Left ventricle myocardium superior (tissue), 1 donor: ENCODE measurements around the gene SPRY1. TPM values are rescaled to one million over a fixed set of nuclear protein-coding genes. Genes with fewer than 3 reads are reported as not detected.
A peak's percentile ranks its signal among the peaks of the same experiment; 100 is the strongest.

Experiments
- ATAC-seq: fragments of 200-7000 bp; cut with Tn5 transposase; one replicate; pipeline ENCODE4 v1.9.1; 2020; ENCODE audit warnings: mild to moderate bottlenecking, moderate library complexity
- DNase-seq: peaks from one replicate; pipeline ENCODE4 v3.0.0-alpha.2; 2020
- intact Hi-C: fragments of 100-400 bp; cut with micrococcal nuclease; formaldehyde crosslinking; loops from one replicate; pipeline ENCODE4 v1.11.0; 2022
- long read RNA-seq: library from polyadenylated mRNA; unstranded; transcript quantifications from one replicate; pipeline ENCODE4 v2.0.0, GENCODE V29; 2021
- total RNA-seq: library from RNA; stranded (reverse); fragmentation: NEBNext Ultra II Directional; extraction: Animal tissue kit (Norgen Biotek cat#: 25700); gene quantifications from one replicate; pipeline ENCODE4 v1.2.1, GENCODE V29; 2021
- donor health status: DM: no; HTN: yes; CAD: no; lungs with severe emphysema.

SPRY1 gene, protein sequence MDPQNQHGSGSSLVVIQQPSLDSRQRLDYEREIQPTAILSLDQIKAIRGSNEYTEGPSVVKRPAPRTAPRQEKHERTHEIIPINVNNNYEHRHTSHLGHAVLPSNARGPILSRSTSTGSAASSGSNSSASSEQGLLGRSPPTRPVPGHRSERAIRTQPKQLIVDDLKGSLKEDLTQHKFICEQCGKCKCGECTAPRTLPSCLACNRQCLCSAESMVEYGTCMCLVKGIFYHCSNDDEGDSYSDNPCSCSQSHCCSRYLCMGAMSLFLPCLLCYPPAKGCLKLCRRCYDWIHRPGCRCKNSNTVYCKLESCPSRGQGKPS
- total RNA-seq: 45.8 TPM
- long read RNA-seq, partial matches to known transcripts: 1 of 15 reads
- long read RNA-seq, other reads (novel, unspliced or antisense): 9 of 15 reads

DNA sequence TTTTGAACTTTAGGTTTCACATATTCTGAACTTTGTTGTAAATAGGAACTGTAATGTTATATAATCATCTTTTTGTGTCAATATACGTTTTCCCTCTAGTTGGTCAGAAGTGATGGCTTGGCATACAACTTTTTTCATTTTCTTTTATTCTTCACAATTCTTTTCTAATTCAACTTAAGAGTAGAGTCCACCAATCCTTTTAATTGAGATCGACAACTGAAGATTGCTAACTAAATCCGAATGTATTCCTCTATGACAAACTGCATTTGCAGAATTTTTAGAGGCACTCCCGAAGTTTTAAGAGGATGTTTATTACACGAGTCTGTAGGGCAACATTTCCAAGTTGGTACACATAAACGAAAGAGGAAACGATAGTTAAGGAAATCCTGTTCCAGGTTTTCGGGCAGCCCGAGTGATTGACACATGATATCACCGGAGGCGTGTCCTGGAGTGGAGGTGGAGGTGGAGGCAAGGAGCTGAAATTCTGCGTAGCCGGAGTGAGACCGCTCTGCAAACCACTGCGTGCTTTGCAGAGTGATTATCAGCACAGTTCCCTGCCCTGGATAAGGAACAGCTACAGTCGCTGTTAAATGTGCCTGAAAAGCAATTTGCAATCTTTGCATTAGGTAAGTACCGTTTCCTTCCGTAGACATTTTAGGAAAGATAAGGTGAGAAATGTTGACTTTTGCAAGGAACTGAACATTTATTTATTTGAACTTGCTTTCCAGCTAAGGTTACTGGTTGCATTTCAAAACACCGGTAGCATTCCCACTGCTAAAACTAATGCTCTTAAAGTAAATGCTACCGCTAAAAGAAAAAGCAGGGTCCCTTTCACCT lies at the start of gene SPRY1:
Gene SPRY1, plus strand, starts transcription at position 489 of the 837 bp plus-strand sequence. CDS start 4,797 bp downstream, outside the sequence.
- DNase-seq (peak; percentile 86), ATAC-seq (peak; percentile 86)
- intact Hi-C loops: loop anchor here (10.0 kb wide), 1 partner anchor 152 kb away; no protein-coding TSS in a partner anchor

DNA sequence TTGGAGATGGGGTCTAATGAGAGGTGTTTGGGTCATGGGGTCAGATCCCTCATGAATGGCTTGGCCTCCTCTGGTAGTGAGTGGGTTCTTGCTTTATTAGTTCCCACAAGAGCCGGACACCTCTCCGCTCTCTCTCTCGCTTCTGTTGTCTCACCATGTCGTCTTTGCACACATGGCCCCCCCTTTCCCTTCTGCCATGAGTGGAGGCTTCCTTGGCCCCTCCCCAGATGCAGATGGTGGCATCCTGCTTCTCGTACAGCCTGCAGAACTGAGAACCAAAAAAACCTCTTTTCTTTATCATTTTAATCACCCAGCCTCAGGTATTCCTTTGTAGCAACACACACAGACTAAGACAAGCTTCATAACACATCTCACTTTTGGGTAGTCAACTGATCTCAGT lies 49.6 kb upstream of the SPRY1 start:
- no peak for DNase-seq
- intact Hi-C loops: no loop called here
- no peak for ATAC-seq

DNA sequence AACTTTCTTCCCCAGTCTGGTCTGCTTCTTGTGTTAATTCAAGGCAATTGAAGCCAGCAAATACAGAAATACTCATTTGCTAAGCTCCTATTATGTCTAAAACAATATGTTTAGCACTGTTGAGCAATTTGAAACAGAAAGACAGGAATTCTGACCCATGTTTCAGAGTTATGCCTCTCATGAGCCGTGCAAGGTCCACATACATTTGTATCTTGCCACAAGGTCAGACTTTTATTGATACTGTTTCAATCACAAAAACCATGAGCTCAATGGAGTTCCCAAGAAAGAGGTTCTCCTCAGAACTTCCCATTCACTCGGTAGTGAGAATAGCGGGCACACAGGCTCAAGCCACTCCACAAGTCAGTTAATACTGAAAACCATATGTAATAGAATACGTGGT lies 47.6 kb upstream of the SPRY1 start:
- intact Hi-C loops: no loop called here
- DNase-seq (no peak), ATAC-seq (no peak)

DNA sequence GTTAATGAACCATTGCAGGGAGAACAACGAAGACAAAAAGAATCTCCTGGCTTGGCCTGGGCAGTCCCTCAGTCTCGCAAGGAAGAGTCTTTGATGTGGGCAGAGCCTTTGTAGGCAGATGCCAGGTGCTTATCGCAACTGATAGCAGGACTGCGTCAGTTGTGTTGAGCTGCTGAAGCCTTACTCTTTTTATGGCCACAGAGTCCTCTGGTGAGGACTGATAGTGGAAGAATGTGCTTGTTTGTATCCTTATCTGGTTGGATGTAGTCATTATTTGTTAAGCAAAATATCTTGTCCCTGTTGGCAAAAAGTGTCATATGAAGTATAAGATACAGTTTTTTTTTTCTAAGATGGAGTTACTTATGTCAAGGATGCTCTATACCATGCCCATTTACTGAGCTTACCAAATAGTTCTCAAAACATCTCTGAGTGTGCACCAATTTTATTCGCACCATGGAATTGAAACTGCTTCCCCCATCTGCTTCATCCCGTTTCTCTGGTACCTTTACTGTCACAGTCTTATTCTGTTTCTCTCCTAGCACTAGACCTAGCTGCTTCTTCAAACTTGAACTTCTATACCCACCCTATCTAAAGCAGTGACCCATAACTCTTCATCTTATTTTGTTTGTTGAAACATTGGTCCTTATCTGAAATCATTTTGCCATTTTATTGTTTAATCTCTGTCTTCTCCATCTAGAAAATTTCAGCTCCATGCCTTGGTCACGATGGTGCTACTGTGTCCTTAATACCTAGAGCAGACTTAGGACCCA lies 47.0 kb upstream of the SPRY1 start:
- intact Hi-C loops: no loop called here
- DNase-seq (no peak), ATAC-seq (peak; percentile 78)

DNA sequence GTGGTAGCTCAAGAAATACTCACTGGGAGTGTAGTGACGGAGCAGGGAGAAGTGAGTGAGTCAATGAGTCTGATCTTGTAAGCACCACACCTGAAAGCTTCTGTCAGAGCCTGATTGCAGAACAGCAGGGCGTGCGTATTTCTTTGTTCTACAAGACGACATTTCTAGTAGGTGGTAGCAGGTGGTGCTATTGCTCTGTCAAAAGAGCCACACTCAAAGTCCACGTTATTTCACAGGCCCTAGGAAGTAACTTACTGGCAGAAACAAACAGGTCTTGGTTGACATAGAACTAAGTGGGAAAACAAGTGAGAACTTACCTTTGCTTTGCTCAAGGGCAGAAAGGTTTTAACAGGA lies 46.4 kb upstream of the SPRY1 start:
- intact Hi-C loops: no loop called here
- DNase-seq (no peak), ATAC-seq (peak; percentile 16)

DNA sequence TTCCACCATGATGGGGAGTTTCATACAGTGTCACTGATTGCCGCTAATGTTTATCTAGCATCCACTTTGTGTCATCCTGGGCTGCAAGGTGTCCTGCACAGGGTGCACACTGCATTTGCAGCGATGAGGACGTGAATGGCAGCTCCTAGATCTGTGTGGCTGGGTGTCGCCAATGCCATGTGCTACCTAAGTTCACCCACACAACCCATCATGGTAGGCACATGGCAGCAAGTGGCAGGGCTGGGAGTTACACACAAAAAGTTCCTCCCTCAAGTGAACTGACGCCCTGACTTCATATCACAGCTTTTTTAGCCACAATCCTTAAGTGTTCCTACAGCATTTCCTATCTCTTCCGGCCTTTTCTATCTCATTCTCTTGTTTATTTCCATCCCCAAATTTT lies 45.9 kb upstream of the SPRY1 start:
- intact Hi-C loops: no loop called here
- DNase-seq (no peak), ATAC-seq (no peak)

DNA sequence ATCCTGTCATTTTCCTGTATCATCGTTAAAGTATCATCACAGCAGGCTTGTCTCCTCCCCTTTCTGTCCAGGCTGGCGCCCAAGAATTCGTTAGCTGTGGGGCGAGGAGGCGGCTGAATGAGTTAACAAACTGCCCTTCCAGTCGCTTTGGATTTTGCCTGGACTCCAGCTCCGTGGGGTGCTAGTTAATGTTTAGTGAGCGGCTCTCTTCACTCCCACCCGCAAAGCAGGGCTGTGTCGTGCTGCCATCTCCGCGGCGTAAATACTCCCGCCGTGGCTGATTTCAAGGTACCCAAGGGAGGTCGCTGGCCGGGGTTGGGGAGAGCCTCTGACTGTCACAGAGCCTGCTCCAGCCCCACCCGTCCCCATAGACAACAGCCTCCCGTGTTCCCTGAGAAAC lies 44.9 kb upstream of the SPRY1 start:
- ATAC-seq: no peak
- intact Hi-C loops: no loop called here
- no peak for DNase-seq

DNA sequence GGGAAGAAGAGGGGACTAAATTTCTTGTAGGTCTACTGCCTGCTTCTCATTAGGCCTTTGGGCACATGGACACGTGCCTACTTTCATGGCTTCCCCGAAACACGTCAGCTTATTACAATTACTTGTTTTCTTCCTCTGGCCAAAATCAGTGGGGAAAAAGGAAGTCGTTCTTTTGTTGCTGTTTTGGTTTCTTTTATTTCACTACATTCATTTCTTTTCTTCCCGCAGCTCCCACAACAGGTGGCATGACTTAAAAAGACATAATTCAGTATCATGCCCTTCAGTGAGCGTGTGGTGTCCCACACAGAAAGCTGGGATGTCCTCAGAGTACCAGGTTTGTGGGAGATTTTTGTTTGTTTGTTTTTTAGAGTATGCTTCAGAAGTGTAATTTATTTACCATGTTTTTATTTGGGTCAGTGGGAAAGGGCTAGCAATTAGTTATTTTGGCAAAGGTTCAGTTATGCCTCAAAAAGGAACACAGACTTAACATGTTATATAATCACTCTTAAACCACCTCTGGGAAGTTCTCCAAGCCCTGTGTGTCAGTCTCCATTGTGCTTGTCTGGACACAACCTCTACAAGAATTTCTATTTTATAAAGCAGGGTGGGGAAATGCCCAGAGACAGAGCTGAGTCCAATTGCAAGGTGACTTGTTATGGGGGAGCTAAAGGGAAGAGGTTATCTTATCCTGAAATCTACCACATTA lies 44.2 kb upstream of the SPRY1 start:
- DNase-seq: no peak
- peak; percentile 73 for ATAC-seq
- intact Hi-C loops: no loop called here

DNA sequence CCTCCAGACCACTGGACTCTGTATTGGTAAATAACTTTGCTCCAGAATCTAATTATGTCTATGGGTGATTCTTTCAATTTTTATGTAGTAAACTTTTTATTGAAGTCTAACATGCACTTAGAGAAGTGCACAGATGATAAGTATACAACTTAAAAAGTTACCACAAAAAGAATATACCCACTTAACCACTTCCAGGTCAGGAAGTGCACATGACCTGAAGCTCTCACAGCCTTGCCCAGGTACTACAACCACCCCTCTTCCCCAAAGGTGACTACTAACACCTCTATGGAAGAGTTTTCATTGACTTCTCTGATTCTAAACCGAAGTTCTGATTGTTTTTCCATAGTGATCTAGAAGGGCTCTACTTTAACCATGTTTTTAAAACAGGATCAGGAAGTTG lies 43.6 kb upstream of the SPRY1 start:
- intact Hi-C loops: no loop called here
- ATAC-seq (no peak), DNase-seq (no peak)

DNA sequence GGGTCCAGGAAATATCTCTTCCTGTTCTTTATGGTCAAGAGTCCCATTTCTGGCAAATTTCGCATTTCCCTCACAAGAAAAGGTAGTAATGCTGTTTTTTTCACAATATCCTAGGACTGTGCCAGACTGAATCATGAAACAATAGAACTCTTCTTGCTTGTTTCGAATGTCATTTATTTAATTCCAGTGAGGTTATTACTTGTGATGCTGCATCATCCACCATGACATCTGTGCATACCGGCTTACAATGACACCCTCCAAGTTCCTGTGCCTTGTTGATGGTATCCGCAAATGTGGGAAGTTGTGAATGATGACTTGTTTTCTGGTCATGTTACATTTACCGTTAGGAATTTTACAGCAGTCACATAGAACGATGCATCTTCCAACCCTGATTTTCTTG lies 42.9 kb upstream of the SPRY1 start:
- intact Hi-C loops: no loop called here
- ATAC-seq: no peak
- no peak for DNase-seq

DNA sequence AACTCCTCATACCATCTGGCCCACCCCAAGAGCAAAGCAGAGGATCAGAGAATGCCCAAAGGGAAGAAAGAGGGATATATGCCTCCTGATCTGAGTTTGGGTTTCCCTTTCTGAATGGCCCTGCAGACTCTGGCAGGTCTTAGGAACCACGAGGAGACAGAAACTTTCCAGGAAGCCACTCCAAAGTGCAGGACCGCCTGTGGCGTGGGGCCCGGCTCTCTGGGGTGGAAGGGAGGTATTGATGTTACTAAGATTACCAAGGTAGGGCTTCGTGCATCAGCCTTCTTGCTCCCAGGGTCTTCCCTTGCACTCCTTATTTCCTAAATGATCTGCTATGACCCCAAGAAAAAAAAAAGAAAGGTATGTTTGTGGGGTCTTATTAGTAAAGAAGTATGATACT lies 41.9 kb upstream of the SPRY1 start:
- DNase-seq (no peak), ATAC-seq (no peak)
- intact Hi-C loops: no loop called here

DNA sequence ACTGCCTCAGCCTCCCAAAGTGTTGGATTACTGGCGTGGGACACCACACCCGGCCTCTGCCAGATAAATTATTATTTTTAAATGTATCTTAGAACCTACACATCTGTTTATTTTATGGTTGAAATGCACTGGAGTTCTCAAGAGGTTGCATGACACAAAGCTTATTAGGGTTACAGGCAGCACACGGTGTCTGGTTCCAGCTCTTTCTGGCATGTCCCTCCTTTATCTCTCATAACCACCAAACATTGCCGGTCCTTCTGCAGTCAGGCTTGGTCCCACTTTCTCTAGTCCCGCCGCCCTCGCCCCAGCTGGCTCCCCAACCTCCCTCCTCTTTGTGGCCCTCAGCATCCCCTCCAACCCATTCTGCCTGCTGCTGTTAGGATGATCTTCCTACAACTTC lies 39.7 kb upstream of the SPRY1 start:
- DNase-seq: no peak
- intact Hi-C loops: no loop called here
- ATAC-seq: no peak

DNA sequence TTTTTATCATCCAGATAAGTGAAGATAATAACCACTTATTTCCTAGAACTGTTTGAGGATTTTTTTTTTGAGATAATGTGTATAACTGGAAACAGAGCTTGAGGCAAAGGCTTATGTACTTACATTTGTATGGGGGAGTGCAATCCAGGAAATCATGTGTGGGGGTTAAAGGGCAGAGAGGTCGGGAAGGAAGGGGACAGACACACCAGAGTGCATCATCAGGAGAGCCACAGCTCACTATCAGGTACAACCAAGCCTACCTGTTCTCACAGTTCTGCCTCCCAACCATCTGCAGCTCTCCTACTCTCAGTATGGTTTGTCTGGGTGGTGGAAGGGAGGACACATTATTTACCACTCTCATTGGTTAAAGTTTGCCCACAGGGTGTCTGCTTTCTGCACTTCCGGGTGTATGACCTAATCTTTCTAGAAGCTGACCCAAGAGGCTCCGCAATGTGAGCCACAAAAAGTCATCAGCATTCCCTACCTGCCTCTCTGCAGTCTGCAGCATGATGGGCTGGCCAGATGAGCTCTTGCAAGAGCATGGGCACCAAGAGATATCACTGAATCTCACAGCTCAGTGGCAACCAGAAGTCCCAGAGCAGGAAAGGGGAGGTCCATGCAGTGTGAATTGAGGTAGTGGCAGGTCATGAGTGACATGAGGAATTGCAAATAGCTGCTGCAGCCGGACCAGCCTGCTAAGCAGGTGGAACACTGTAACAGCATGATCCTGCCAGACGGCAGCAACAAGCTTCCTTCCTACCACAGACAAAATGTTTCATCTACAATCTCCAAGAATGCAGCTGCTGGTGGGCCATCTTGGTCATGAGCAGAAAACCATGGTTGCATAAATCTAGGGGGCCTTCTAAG lies 36.9 kb upstream of the SPRY1 start:
- ATAC-seq (no peak), DNase-seq (no peak)
- intact Hi-C loops: no loop called here

DNA sequence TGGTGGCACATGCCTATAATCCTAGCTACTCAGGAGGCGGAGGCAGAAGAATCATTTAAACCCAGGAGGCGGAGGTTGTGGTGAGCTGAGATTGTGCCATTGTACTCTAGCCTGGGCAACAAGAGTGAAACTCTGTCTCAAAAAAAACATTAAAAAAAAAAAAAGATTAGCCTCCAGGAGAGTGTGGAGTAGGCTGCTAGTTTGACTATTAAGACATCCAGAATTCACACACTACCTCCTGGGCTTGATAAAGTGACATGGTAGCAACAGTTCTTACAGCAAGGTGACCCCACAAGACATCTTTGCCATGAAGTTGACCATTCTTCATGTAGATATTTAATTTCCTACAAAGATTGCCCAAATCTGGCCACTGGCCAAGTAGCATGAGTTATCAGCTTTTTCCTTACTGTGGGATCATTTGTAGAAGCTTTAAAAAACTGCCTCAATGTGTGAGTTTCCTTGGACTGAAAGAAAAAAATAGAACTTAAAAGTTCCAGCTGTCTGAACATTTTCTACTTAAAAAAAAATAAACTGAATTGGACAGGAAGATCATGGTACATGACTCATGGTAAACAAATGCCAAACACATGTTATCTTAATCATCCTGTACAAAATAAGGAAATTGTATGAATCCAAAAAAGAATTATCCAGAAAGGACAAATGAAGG lies 35.3 kb upstream of the SPRY1 start:
- DNase-seq: no peak
- ATAC-seq: peak; percentile 83

DNA sequence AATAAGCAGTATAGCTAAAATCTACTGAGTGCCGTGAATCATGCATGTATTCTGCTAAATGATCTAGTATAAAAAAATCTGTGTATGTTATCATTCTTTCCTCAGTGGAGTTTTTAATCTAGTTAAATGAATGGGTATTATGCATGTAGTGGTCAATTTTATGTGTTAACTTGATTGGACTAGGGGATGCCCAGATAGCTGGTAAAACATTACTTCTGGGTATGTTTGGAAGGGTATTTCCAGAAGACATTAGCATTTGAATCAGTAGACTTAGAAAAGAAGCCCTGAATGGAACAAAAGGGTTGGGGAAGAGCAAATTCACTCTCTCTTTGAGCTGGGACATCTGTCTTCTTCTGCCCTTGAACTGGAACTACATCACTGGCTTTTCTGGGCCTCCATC lies 34.5 kb upstream of the SPRY1 start:
- DNase-seq (no peak), ATAC-seq (no peak)
- intact Hi-C loops: no loop called here

More for the DNA sequence above, 35.3 kb upstream of the SPRY1 start:
- intact Hi-C loops: no loop called here

DNA sequence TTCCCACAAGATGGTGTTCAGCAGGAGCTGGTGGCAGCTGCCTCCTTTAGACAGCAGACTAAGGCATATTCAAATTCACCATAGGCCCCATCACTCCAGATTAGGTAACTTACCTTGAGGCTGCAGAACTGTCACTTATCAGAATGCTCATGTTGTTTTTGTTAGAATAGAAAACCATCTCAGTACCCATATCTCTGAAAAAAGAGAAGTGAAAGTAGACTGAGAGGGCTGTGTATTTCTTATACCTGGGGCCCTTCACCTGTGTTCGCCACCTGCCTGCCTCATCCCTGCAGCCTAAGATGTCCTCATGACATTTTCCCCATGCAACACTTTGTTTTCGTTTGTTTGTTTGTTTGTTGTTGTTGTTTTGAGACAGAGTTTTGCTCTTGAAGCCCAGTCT lies 32.9 kb upstream of the SPRY1 start:
- ATAC-seq (no peak), DNase-seq (no peak)
- intact Hi-C loops: no loop called here

DNA sequence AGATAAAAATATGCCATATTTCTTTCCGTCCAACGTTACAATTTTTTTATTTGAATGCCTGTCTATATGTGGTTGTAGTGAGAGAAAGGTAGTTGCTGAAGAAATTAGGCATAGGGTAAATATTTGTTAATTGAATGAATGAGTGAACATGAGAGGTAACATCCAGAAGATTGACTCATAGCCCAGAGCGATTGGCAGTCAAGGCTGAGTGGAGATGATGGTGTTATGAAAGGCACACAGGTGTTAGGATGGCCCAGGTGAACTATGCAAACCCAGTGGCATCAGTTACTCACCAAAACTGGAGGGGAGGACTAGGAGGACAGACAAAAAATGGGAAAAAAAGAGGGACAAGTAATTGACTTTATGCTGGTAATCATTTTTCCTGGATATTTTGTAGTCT lies 31.7 kb upstream of the SPRY1 start:
- ATAC-seq: no peak
- no peak for DNase-seq
- intact Hi-C loops: no loop called here

DNA sequence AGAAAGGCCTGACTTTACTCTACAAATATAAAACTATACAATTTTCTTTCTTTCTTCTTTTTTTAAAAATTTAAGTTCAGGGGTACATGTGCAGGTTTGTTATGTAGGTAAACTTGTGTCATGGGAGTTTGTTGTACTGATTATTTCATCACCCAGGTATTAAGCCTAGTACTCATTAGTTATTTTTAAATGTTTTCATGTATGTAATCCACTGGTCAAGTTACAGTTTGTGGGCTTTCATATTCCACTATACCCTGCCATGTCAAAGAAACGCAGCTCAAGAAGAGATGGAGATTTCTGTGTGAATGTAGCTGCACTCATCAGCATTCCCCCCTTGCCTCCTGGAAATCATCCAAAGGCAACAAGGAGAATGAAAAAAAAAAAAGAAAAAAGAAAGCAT lies 31.2 kb upstream of the SPRY1 start:
- intact Hi-C loops: no loop called here
- ATAC-seq (no peak), DNase-seq (no peak)
